Measurements from ENCODE around the gene CIRBP. TPM values are rescaled to one million over a fixed set of nuclear protein-coding genes. Genes with fewer than 3 reads are reported as not detected.

CIRBP gene
- total and polyA plus RNA-seq, 2 donors (not counting 1 experiment from before 2014, with no cell fraction given) = 643 to 1,164 TPM

DNA sequence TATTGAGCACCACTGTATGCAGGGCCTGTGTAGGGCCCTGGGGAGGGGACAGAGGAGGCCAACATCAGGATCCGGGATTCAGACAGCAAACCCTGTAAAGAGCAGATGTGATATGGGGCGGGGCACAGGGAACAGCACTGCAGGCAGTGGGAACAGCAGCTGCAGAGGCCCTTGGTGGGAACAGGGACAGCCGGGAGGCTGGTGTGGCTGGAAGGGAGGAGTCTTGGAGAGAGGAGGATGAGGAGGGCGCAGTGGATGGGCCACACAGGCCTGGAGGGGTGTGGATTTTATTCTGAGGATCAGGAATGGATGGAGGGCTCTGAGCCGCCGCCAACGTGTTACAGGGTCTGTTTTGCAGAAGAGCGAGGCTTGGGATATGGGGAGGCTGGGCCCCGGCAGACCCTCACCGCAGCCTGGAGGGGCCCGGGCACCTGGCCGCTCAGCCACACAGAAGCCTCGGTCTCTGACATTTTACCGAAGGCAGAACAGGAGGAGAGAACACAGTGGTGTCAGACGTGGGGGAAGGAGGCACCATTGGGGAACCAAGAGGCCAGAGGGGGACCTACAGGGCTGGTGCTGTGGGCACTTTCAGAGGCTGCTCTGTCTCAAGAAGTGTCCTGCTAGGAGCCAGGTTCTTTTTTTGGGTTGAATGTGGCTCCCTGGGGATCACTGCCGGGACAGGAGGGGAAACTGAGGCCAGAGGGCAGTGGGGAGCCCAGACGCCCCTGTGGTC is 23.5 kb downstream of the CIRBP start:
- POLR2A ChIA-PET = no interaction called here

More for the DNA sequence above, 23.5 kb downstream of the CIRBP start:
- ATAC-seq (ENCODE audit: low read depth) = no peak
- H3K4me2 ChIP-seq (replicated peaks; ENCODE audit: low read depth, low read length, poor library complexity, severe bottlenecking) = peak overlapping the region; percentile 44
- no peaks in the 10 kb centered on the region for H4K20me1 ChIP-seq (ENCODE audit: control insufficient read depth, insufficient read depth, low read length, poor library complexity, severe bottlenecking)
- intact Hi-C loops (cut with micrococcal nuclease) = no loop called here
- Mint-ChIP-seq H3K4me3 (no peak overlapping the region), H3K27ac (peak overlapping the region; percentile 3), H3K9me3 (ENCODE audit: insufficient read depth) (no peaks in the 10 kb centered on the region), H3K4me1 (peaks cover 8% of the 10 kb centered on the region), H3K27me3 (peaks cover 26% of the 10 kb centered on the region)
- H3K9me3 ChIP-seq (ENCODE audit: control extremely low read depth in 1 of 3, control insufficient read depth in 2 of 3, insufficient read depth in 1 of 3, low read length in 2 of 3) = peaks cover 0 to 6% (median 0%) of the 10 kb centered on the region in 3 donors
- peaks cover 0 to 77% (median 20%) of the 10 kb centered on the region in 4 experiments for H3K27me3 ChIP-seq (replicated peaks in 1 of 4; ENCODE audit: control extremely low read depth in 1 of 4, control insufficient read depth in 3 of 4, insufficient read depth in 4 of 4, low read length in 3 of 4)
- 81% methylated on average over 17 of the region's 17 CpGs for WGBS (ENCODE audit: insufficient coverage)
- H3K79me2 ChIP-seq (ENCODE audit: control insufficient read depth, insufficient read depth, low read length) = no peaks in the 10 kb centered on the region
- H2AFZ ChIP-seq (ENCODE audit: insufficient read depth, low read depth, low read length, poor library complexity, severe bottlenecking) = no peak overlapping the region
- H3K27ac ChIP-seq (ENCODE audit: low read length in 2 of 2) = no peak overlapping the region
- TF ChIP-seq EZH2 (IDR thresholded peaks at IDR 0.05; ENCODE audit: borderline replicate concordance, insufficient read depth, low read depth, low read length, poor library complexity, severe bottlenecking) = no peak
- TF ChIP-seq, protein P1, sequence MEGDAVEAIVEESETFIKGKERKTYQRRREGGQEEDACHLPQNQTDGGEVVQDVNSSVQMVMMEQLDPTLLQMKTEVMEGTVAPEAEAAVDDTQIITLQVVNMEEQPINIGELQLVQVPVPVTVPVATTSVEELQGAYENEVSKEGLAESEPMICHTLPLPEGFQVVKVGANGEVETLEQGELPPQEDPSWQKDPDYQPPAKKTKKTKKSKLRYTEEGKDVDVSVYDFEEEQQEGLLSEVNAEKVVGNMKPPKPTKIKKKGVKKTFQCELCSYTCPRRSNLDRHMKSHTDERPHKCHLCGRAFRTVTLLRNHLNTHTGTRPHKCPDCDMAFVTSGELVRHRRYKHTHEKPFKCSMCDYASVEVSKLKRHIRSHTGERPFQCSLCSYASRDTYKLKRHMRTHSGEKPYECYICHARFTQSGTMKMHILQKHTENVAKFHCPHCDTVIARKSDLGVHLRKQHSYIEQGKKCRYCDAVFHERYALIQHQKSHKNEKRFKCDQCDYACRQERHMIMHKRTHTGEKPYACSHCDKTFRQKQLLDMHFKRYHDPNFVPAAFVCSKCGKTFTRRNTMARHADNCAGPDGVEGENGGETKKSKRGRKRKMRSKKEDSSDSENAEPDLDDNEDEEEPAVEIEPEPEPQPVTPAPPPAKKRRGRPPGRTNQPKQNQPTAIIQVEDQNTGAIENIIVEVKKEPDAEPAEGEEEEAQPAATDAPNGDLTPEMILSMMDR (IDR thresholded peaks at IDR 0.05) = no peak
- peaks cover 13 to 25% of the 10 kb centered on the region in 2 donors for H3K4me1 ChIP-seq (ENCODE audit: control insufficient read depth in 2 of 2, insufficient read depth in 2 of 2, low read length in 2 of 2)
- CTCF ChIA-PET = interaction anchor here (0.9 kb wide), 1 partner anchor 13 kb away, joined by 4 read pairs; no protein-coding TSS in a partner anchor
- H3K9ac ChIP-seq (ENCODE audit: low read length) = no peak overlapping the region
- no peaks in the 10 kb centered on the region for H3K36me3 ChIP-seq (replicated peaks in 1 of 2; ENCODE audit: control extremely low read depth in 1 of 2, control insufficient read depth in 1 of 2, extremely low read depth in 1 of 2, insufficient read depth in 2 of 2, low read length in 1 of 2)
- no peak overlapping the region for H3K4me3 ChIP-seq (ENCODE audit: control extremely low read depth in 1 of 5, extremely low read depth in 1 of 5, insufficient read depth in 1 of 5, low read depth in 2 of 5, low read length in 4 of 5)
- no peak for DNase-seq
